Activated CD4-positive, alpha-beta T cell treated with anti-CD3 and anti-CD28 coated beads, Interleukin-2, amount 10 ng/mL, durations not matched to agents 7 days and 5 days (primary cell): ENCODE results near the gene SYPL2. TPM values are rescaled to one million over a fixed set of nuclear protein-coding genes. Genes with fewer than 3 reads are reported as not detected.

ENCODE experiments used
- CTCF ChIA-PET: fragments of 350-600 bp; sonication (Branson Sonifier 250); formaldehyde crosslinking; loops from one replicate; lab custom pipeline; 2021; ENCODE audit warnings: antibody characterized with exemption; lab: Charles Lee
- POLR2A ChIA-PET: fragments of 350-600 bp; sonication (Branson Sonifier 250); formaldehyde crosslinking; loops from one replicate; lab custom pipeline; 2021; ENCODE audit warnings: antibody characterized with exemption; lab: Charles Lee
- DNase-seq: peaks from one replicate; pipeline ENCODE4 v3.0.0-alpha.2; 2020
- H3K27ac Mint-ChIP-seq: one replicate; pipeline ENCODE4 v1.8.0; 2021; ENCODE audit warnings: mild to moderate bottlenecking, moderate library complexity, mixed read lengths
- H3K27me3 Mint-ChIP-seq: one replicate; pipeline ENCODE4 v1.8.0; 2021; ENCODE audit warnings: mixed read lengths
- H3K36me3 Mint-ChIP-seq: one replicate; pipeline ENCODE4 v1.8.0; 2021; ENCODE audit warnings: low read depth, mixed read lengths
- H3K4me1 Mint-ChIP-seq: one replicate; pipeline ENCODE4 v1.8.0; 2021; ENCODE audit warnings: mixed read lengths
- H3K4me3 Mint-ChIP-seq: one replicate; pipeline ENCODE4 v1.8.0; 2021; ENCODE audit warnings: mild to moderate bottlenecking, moderate library complexity, mixed read lengths
- H3K9me3 Mint-ChIP-seq: one replicate; pipeline ENCODE4 v1.8.0; 2021; ENCODE audit warnings: mixed read lengths
- total RNA-seq, 2 experiments: library from RNA; stranded (reverse); gene quantifications; one replicate each; pipeline ENCODE4 v1.2.3, GENCODE V29; 2021

Gene SYPL2
- total RNA-seq, 2 experiments from 2014 or later, result not detected

DNA sequence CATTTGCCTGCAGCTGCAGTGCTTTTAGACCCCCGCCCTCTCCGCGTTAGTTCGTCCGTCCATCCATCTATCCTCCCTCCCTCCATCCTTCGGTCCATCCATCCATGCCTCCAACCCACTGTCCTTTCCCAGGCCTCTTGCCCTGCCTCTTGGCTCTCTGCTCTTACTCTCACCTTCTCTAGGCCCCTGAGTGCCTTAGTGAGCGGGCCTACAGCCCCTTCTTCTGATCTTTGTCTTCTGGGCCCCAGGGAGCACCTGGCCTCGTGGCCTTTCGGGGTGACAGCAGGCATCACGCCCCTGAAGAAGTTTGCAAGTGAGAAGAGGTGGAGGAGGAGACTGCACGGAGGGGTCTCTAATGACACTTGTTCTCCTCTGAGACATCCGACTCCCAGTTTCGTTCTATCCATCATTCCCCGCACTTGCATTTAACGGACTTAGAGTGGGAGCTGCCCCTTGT is 18.2 kb downstream of the SYPL2 start:
- POLR2A ChIA-PET, result interaction anchor here (1.3 kb wide), 1 partner anchor 8 kb away, joined by 5 read pairs; no protein-coding TSS in a partner anchor
- Mint-ChIP-seq H3K27me3 (peaks cover 11% of the 10 kb centered on the region), H3K27ac (peak overlapping the region; percentile 94), H3K4me3 (peak overlapping the region; percentile 89), H3K4me1 (peaks cover 40% of the 10 kb centered on the region), H3K36me3 (peaks cover 15% of the 10 kb centered on the region), H3K9me3 (no peaks in the 10 kb centered on the region)
- CTCF ChIA-PET, result interaction anchor here (1.4 to 43.6 kb wide), 3 partner anchors 10 to 40 kb away, joined by 4 to 1139 read pairs (median 35); partner anchors contain the start of genes AMIGO1, CYB561D1 and GPR61
- no peak for DNase-seq

GRCh38 chr1:109485001-109485400 is 18.7 kb downstream of the SYPL2 start:
- no peaks in the 10 kb centered on the region for H3K9me3 Mint-ChIP-seq
- peaks cover 40% of the 10 kb centered on the region for H3K4me1 Mint-ChIP-seq
- H3K27ac Mint-ChIP-seq, result peak overlapping the region; percentile 94
- peaks cover 15% of the 10 kb centered on the region for H3K36me3 Mint-ChIP-seq
- no peak for DNase-seq
- peaks cover 7% of the 10 kb centered on the region for H3K27me3 Mint-ChIP-seq
- H3K4me3 Mint-ChIP-seq, result peak overlapping the region; percentile 89
- CTCF ChIA-PET, result interaction anchor here (0.5 to 43.6 kb wide), 3 partner anchors 9 to 243 kb away, joined by 4 to 1139 read pairs (median 35); partner anchors contain the start of genes AMIGO1, CYB561D1 and GPR61
- POLR2A ChIA-PET, result no interaction called here

DNA sequence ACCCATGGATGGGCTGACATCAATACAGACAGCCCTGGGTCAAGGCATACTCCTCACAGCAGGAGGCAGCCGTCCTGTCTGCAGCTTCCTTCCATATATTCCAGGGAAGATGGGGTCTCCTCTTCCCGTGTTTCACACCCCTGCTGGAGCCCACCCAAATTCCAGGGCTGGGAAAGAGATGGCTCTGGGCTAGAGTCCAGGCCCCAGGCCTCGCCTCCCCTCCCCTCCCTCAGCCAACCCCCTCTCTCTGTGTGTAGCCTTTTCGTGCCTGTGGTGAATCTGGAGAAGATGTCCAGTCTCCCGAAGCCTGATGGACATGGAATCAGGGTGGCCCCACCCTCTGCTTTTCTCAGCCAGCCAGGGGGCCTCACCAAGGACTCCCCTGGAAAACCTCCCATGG is 20.9 kb downstream of the SYPL2 start:
- POLR2A ChIA-PET, result no interaction called here
- no peak overlapping the region for H3K27ac Mint-ChIP-seq
- no peaks in the 10 kb centered on the region for H3K27me3 Mint-ChIP-seq
- CTCF ChIA-PET, result interaction anchor here (43.6 kb wide), 1 partner anchor 37 kb away, joined by 1139 read pairs; the partner anchor contains the start of genes AMIGO1 and GPR61
- no peak overlapping the region for H3K4me3 Mint-ChIP-seq
- H3K36me3 Mint-ChIP-seq, result peaks cover 23% of the 10 kb centered on the region
- peaks cover 44% of the 10 kb centered on the region for H3K4me1 Mint-ChIP-seq
- no peak for DNase-seq
- H3K9me3 Mint-ChIP-seq, result no peaks in the 10 kb centered on the region

DNA sequence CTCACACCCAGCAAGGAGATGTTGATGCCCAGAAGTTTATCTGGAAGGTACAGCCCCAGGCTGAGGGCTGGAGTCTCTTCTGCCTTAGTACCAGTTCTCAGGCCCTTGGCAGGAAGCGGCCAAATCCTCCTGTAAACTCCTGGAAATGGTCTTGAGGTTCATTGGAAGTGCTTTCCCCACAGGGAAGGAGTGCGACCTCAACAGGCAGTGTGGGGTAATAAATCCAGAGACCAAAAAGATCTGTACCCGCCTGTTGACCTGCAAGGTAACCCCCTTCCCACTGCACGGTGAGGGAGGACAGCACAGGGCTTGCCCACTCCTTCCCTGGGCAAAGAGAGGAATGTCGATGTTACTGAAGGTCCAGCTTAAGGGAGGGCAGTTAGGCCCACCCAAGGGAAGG is 21.9 kb downstream of the SYPL2 start:
- H3K4me1 Mint-ChIP-seq, result peaks cover 37% of the 10 kb centered on the region
- H3K4me3 Mint-ChIP-seq, result no peak overlapping the region
- peaks cover 27% of the 10 kb centered on the region for H3K36me3 Mint-ChIP-seq
- ChIA-PET CTCF (interaction anchor here (43.6 kb wide), 1 partner anchor 36 kb away, joined by 1139 read pairs; the partner anchor contains the start of genes AMIGO1 and GPR61), POLR2A (no interaction called here)
- H3K27me3 Mint-ChIP-seq, result no peaks in the 10 kb centered on the region
- DNase-seq, result no peak
- no peaks in the 10 kb centered on the region for H3K9me3 Mint-ChIP-seq
- no peak overlapping the region for H3K27ac Mint-ChIP-seq

- Mint-ChIP-seq H3K27me3 (no peaks in the 10 kb centered on the region), H3K36me3 (peaks cover 27% of the 10 kb centered on the region), H3K9me3 (no peaks in the 10 kb centered on the region), H3K4me1 (peaks cover 37% of the 10 kb centered on the region), H3K4me3 (no peak overlapping the region), H3K27ac (no peak overlapping the region)
- no peak for DNase-seq
- POLR2A ChIA-PET, result no interaction called here
- CTCF ChIA-PET, result interaction anchor here (43.6 kb wide), 1 partner anchor 35 kb away, joined by 1139 read pairs; the partner anchor contains the start of genes AMIGO1 and GPR61
These were observed 22.4 kb downstream of the SYPL2 start for GRCh38 chr1:109488696-109489095.

GRCh38 chr1:109490029-109490933 is 23.9 kb downstream of the SYPL2 start:
- DNase-seq, result peak; percentile 84
- H3K36me3 Mint-ChIP-seq, result peaks cover 37% of the 10 kb centered on the region
- H3K9me3 Mint-ChIP-seq, result no peaks in the 10 kb centered on the region
- no peaks in the 10 kb centered on the region for H3K27me3 Mint-ChIP-seq
- H3K27ac Mint-ChIP-seq, result peak overlapping the region; percentile 64
- H3K4me3 Mint-ChIP-seq, result no peak overlapping the region
- H3K4me1 Mint-ChIP-seq, result peaks cover 36% of the 10 kb centered on the region
- CTCF ChIA-PET, result interaction anchor here (0.6 to 43.6 kb wide), 11 partner anchors 11 to 1034 kb away, joined by 3 to 1139 read pairs (median 3); partner anchors contain the start of genes AMIGO1, GNAI3, GPR61 and PSMA5
- POLR2A ChIA-PET, result interaction anchor here (0.5 to 1.2 kb wide), 2 partner anchors 13 to 409 kb away, joined by 3 read pairs; no protein-coding TSS in a partner anchor

- Mint-ChIP-seq H3K4me3 (no peak overlapping the region), H3K9me3 (no peaks in the 10 kb centered on the region), H3K4me1 (peaks cover 39% of the 10 kb centered on the region), H3K27me3 (no peaks in the 10 kb centered on the region), H3K36me3 (peaks cover 40% of the 10 kb centered on the region), H3K27ac (peak overlapping the region; percentile 64)
- ChIA-PET POLR2A (interaction anchor here (0.5 kb wide), 1 partner anchor 410 kb away, joined by 3 read pairs; no protein-coding TSS in a partner anchor), CTCF (interaction anchor here (1.0 to 43.6 kb wide), 8 partner anchors 8 to 149 kb away, joined by 3 to 1139 read pairs (median 4); partner anchors contain the start of genes AMIGO1, ATXN7L2, GNAI3 and GPR61)
- no peak for DNase-seq
These were observed 24.6 kb downstream of the SYPL2 start for GRCh38 chr1:109490934-109491302.

DNA sequence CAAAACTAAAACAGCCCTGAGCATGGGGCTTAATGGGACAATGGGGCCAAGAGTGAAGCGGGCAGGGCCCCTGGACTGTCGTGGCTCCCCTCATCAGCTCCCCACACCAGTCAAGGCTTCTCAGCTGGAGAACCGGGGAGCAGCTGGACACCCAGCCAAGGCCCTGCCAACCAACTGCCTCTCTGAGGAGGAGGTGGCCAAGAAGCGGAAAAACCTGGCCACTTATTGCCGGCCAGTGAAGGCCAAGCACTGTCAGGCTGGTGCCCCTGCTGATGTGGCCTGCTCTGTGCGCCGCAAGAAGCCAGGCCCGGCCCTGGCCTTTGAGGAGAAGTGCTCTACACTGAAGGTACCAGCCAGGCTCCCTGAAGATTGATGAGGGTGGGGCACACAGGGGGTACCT is 25.0 kb downstream of the SYPL2 start:
- Mint-ChIP-seq H3K9me3 (no peaks in the 10 kb centered on the region), H3K4me3 (no peak overlapping the region), H3K27ac (no peak overlapping the region), H3K36me3 (peaks cover 41% of the 10 kb centered on the region), H3K4me1 (peaks cover 40% of the 10 kb centered on the region), H3K27me3 (no peaks in the 10 kb centered on the region)
- ChIA-PET POLR2A (interaction anchor here (0.5 kb wide), 1 partner anchor 410 kb away, joined by 3 read pairs; no protein-coding TSS in a partner anchor), CTCF (interaction anchor here (1.1 to 43.6 kb wide), 6 partner anchors 8 to 148 kb away, joined by 3 to 1139 read pairs (median 4); partner anchors contain the start of genes AMIGO1, ATXN7L2, GPR61 and PSMA5)
- DNase-seq, result no peak

DNA sequence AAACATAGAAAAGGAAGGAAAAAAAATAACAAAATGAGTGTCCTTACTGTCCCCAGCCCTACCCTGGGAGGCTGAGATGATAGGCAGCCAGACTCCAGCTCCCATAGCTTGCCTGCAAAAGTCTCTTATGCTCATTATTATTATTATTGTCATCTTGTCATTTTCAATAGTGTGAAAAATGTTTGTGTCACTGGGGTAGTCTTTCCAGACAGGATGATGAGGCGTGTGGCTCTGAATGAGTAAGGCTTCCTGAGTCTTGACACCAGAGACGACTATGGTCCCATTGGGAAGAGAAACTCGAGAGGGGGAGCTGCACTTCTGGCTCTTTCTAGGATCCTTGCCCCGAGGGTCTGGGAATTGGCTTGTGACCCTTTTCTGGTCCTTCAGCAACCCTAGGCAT is 26.4 kb downstream of the SYPL2 start:
- Mint-ChIP-seq H3K9me3 (no peaks in the 10 kb centered on the region), H3K4me3 (peak overlapping the region; percentile 98), H3K36me3 (peaks cover 47% of the 10 kb centered on the region), H3K27me3 (no peaks in the 10 kb centered on the region), H3K27ac (peak overlapping the region; percentile 25), H3K4me1 (peaks cover 46% of the 10 kb centered on the region)
- DNase-seq, result no peak
- ChIA-PET POLR2A (interaction anchor here (1.6 kb wide), 1 partner anchor 9 kb away, joined by 5 read pairs; the partner anchor contains the start of gene ATXN7L2), CTCF (interaction anchor here (0.9 to 43.6 kb wide), 6 partner anchors 9 to 98 kb away, joined by 3 to 1139 read pairs (median 10); partner anchors contain the start of genes AMIGO1, ATXN7L2 and GPR61)

DNA sequence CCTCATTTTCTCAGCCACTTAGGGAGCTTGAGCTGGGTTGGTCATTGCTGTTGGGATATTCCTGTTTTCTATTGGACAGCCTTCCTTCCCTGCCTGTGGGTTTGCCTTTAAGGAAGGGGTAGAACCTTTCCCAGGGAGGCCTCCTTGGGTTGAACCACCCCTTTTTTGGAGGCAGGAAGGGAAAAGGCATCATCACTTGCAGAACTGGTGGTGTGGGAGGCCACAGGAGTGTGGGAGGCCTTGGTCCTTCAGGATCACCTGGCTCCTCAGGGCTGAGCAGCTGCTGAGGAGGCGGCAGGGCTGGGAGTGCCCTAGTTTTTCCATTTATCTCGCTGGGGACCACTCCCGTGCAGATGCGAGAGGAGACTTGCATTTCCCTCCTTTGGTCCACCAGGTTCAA is 26.9 kb downstream of the SYPL2 start:
- Mint-ChIP-seq H3K9me3 (no peaks in the 10 kb centered on the region), H3K27me3 (no peaks in the 10 kb centered on the region), H3K4me1 (peaks cover 50% of the 10 kb centered on the region), H3K27ac (peak overlapping the region; percentile 9), H3K4me3 (peak overlapping the region; percentile 98), H3K36me3 (peaks cover 51% of the 10 kb centered on the region)
- POLR2A ChIA-PET, result interaction anchor here (0.5 to 1.6 kb wide), 2 partner anchors 10 to 41 kb away, joined by 4 to 5 read pairs; partner anchors contain the start of gene ATXN7L2
- DNase-seq, result no peak
- CTCF ChIA-PET, result interaction anchor here (0.7 to 43.6 kb wide), 7 partner anchors 9 to 624 kb away, joined by 3 to 1139 read pairs (median 8); partner anchors contain the start of genes AMIGO1, ATXN7L2, GPR61 and STRIP1

DNA sequence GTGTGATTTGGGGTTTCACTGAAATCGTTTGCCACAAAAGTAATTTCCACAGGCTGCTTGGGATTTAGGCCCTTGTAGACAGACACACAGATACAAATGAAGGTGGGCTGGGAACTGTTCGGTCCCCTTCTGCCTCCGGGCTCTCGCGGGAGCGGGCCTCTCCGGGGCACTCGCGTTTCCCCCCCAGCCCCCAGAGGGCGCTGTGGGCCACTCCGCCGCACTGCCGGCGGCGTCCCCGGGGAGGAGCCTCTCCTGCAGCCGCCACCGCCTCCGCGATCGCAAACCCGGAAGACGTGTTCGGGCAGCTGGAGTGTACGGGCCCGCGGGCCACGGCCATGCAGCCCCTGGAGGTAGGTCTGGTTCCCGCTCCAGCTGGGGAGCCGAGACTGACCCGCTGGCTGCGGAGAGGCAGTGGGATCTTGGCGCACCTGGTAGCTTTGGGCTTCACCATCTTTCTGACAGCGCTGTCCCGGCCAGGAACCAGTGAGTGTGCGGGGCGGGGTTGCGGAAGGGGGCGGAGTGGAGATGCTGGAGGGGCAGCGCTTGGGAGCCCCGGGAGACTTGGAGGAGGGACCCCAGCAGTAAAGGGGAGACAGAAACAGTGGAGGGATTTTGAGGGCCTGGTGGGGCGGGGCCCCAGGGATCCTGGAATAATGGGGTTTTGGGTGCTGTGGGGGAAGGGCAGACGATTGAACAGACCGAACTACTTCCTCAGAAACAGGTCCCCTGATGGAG is 27.6 kb downstream of the SYPL2 start, which contains the start of gene CYB561D1:
Gene CYB561D1 (plus strand): TSS at position 290 of the 735 bp plus-strand sequence. CDS start 46 bp downstream, at position 336.
- ChIA-PET CTCF (interaction anchor here (0.7 to 43.6 kb wide), 9 partner anchors 10 to 623 kb away, joined by 3 to 1139 read pairs (median 4); partner anchors contain the start of genes AHCYL1, AMIGO1, ATXN7L2 and GPR61), POLR2A (interaction anchor here (0.5 kb wide), 1 partner anchor 40 kb away, joined by 4 read pairs; no protein-coding TSS in a partner anchor)
- no peaks in the 10 kb centered on the region for H3K27me3 Mint-ChIP-seq
- no peaks in the 10 kb centered on the region for H3K9me3 Mint-ChIP-seq
- peaks cover 54% of the 10 kb centered on the region for H3K36me3 Mint-ChIP-seq
- peak within 1 kb of the TSS; percentile 89 for H3K27ac Mint-ChIP-seq
- H3K4me3 Mint-ChIP-seq, result peak within 1 kb of the TSS; percentile 98
- DNase-seq, result peak; percentile 91
- H3K4me1 Mint-ChIP-seq, result peaks cover 56% of the 10 kb centered on the region
